ENCODE measurements around the gene ARFGEF2.

- TF ChIP-seq, protein P1, sequence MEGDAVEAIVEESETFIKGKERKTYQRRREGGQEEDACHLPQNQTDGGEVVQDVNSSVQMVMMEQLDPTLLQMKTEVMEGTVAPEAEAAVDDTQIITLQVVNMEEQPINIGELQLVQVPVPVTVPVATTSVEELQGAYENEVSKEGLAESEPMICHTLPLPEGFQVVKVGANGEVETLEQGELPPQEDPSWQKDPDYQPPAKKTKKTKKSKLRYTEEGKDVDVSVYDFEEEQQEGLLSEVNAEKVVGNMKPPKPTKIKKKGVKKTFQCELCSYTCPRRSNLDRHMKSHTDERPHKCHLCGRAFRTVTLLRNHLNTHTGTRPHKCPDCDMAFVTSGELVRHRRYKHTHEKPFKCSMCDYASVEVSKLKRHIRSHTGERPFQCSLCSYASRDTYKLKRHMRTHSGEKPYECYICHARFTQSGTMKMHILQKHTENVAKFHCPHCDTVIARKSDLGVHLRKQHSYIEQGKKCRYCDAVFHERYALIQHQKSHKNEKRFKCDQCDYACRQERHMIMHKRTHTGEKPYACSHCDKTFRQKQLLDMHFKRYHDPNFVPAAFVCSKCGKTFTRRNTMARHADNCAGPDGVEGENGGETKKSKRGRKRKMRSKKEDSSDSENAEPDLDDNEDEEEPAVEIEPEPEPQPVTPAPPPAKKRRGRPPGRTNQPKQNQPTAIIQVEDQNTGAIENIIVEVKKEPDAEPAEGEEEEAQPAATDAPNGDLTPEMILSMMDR (IDR thresholded peaks at IDR 0.05) = no peak
- TF ChIP-seq POLR2A (IDR thresholded peaks at IDR 0.05) = no peak
These were observed 22.5 kb upstream of the ARFGEF2 start for GRCh38 chr20:48898896-48899530.
